HepG2 (cell line): ENCODE data around the gene ABCC5. TPM values are rescaled to one million over a fixed set of nuclear protein-coding genes. Genes with fewer than 3 reads are reported as not detected.
A peak's percentile ranks its signal among the peaks of the same experiment; 100 is the strongest.

ENCODE experiments used
- ESRRA ChIP-seq: sonication (generic); formaldehyde crosslinking; IDR thresholded peaks from 2 replicates; pipeline ENCODE4 v1.5.1; 2020; ENCODE audit warnings: mild to moderate bottlenecking, low read depth, missing genetic modification reagents
- FOXA3 ChIP-seq: IDR thresholded peaks from 2 replicates; pipeline ENCODE4 v1.6.1; 2016; ENCODE audit warnings: missing genetic modification reagents, missing compliant biosample characterization
- FOXO1 ChIP-seq: sonication (generic); formaldehyde crosslinking; IDR thresholded peaks from 2 replicates; pipeline ENCODE4 v1.4.0; 2020; ENCODE audit warnings: missing genetic modification reagents
- HMGXB4 ChIP-seq, 2 experiments: sonication (generic) in 1 of 2; formaldehyde crosslinking in 1 of 2; IDR thresholded peaks; 2 replicates each; pipeline versions ENCODE4 v1.4.0 to v1.6.1; 2018 to 2020; ENCODE audit warnings: missing genetic modification reagents in 2 of 2, borderline replicate concordance in 1 of 2, low read depth in 1 of 2, mild to moderate bottlenecking in 1 of 2, missing biosample characterization in 1 of 2
- KDM5B ChIP-seq: sonication (generic); formaldehyde crosslinking; IDR thresholded peaks from 2 replicates; pipeline ENCODE4 v1.4.0; 2020; ENCODE audit warnings: missing genetic modification reagents, mild to moderate bottlenecking, borderline replicate concordance
- PHF21A ChIP-seq: sonication (generic); formaldehyde crosslinking; IDR thresholded peaks from 2 replicates; pipeline ENCODE4 v1.5.0; 2020; ENCODE audit warnings: mild to moderate bottlenecking, missing genetic modification reagents
- POLR2AphosphoS2 ChIP-seq: IDR thresholded peaks from 2 replicates; pipeline ENCODE4 v1.6.1; 2011; ENCODE audit warnings: low read depth, low read length, improper control_type of control experiment
- RNF219 ChIP-seq: sonication (generic); formaldehyde crosslinking; IDR thresholded peaks from 2 replicates; pipeline ENCODE4 v1.5.0; 2020; ENCODE audit warnings: mild to moderate bottlenecking, missing genetic modification reagents
- SMC3 ChIP-seq: IDR thresholded peaks from 2 replicates; pipeline ENCODE4 v1.6.1; 2011; ENCODE audit warnings: low read length, improper control_type of control experiment
- THAP11 ChIP-seq: IDR thresholded peaks from 2 replicates; pipeline ENCODE4 v1.6.1; 2016; ENCODE audit warnings: missing biosample characterization, missing genetic modification reagents
- ZNF138 ChIP-seq: sonication (generic); formaldehyde crosslinking; IDR thresholded peaks from 2 replicates; pipeline ENCODE4 v1.5.0; 2020; ENCODE audit warnings: mild to moderate bottlenecking, low read depth, missing genetic modification reagents
- ZNF17 ChIP-seq: sonication (generic); formaldehyde crosslinking; IDR thresholded peaks from 2 replicates; pipeline ENCODE4 v1.5.0; 2020; ENCODE audit warnings: mild to moderate bottlenecking, missing genetic modification reagents
- ZNF205 ChIP-seq: IDR thresholded peaks from 2 replicates; pipeline ENCODE4 v1.6.1; 2018; ENCODE audit warnings: missing biosample characterization, missing genetic modification reagents
- ZNF484 ChIP-seq: sonication (generic); formaldehyde crosslinking; IDR thresholded peaks from 2 replicates; pipeline ENCODE4 v1.5.1; 2020; ENCODE audit warnings: mild to moderate bottlenecking, low read depth, missing genetic modification reagents, borderline replicate concordance
- ZNF530 ChIP-seq: sonication (generic); formaldehyde crosslinking; IDR thresholded peaks from 2 replicates; pipeline ENCODE4 v1.5.0; 2020; ENCODE audit warnings: low read depth, mild to moderate bottlenecking, missing genetic modification reagents
- ZNF569 ChIP-seq: sonication (generic); formaldehyde crosslinking; IDR thresholded peaks from 2 replicates; pipeline ENCODE4 v1.5.0; 2020; ENCODE audit warnings: mild to moderate bottlenecking, missing genetic modification reagents, moderate library complexity, borderline replicate concordance
- ZNF747 ChIP-seq: sonication (generic); formaldehyde crosslinking; IDR thresholded peaks from 2 replicates; pipeline ENCODE4 v1.8.1; 2023; ENCODE audit warnings: missing genetic modification reagents, mild to moderate bottlenecking, borderline replicate concordance
- ZNF768 ChIP-seq: sonication (generic); formaldehyde crosslinking; IDR thresholded peaks from 2 replicates; pipeline ENCODE4 v1.4.0; 2020; ENCODE audit warnings: missing genetic modification reagents
- ZNF770 ChIP-seq: sonication (generic); formaldehyde crosslinking; IDR thresholded peaks from 2 replicates; pipeline ENCODE4 v1.5.0; 2020; ENCODE audit warnings: mild to moderate bottlenecking, missing genetic modification reagents
- ZSCAN25 ChIP-seq: sonication (generic); formaldehyde crosslinking; IDR thresholded peaks from 2 replicates; pipeline ENCODE4 v1.8.0; 2022; ENCODE audit warnings: mild to moderate bottlenecking, missing genetic modification reagents
- ZSCAN5A ChIP-seq: sonication (generic); formaldehyde crosslinking; IDR thresholded peaks from 2 replicates; pipeline ENCODE4 v1.8.0; 2022; ENCODE audit warnings: mild to moderate bottlenecking, missing genetic modification reagents, borderline replicate concordance
- polyA plus RNA-seq, 8 experiments: library from polyadenylated mRNA; depleted of rRNA in 3 of 8; stranded (reverse) in 7 of 8; unstranded in 1 of 8; fragments of >200 nt; fragmentation: Illumina TruSeq in 4 of 8; extraction: Trizol in 4 of 8; gene quantifications; 2 replicates each; pipeline versions ENCODE4 v1.2.1 to v1.2.3, GENCODE V29; 2011 to 2016; ENCODE audit warnings: low read depth in 4 of 8, missing spikeins in 1 of 8, mixed read lengths in 1 of 8; ENCODE audit not compliant: insufficient read depth in 1 of 8
- total RNA-seq, 5 experiments: library from RNA; depleted of rRNA; stranded (reverse); fragments of >200 nt; fragmentation: Illumina TruSeq; extraction: Trizol; gene quantifications; 2 replicates each; pipeline ENCODE4 v1.2.3, GENCODE V29; 2016; ENCODE audit warnings: low read depth in 1 of 5

ABCC5 gene
- total and polyA plus RNA-seq, 2 of the 13 experiments (the other 11 are each of a cell fraction or from before 2014, with no cell fraction given) = 12.5 to 12.7 TPM

- TF ChIP-seq PHF21A (peak; percentile 64; the same call in 1 of the 2 replicates), ZNF138 (0 out of 2 replicates have a peak, but pooled peaks have one; percentile 40), FOXA3 (CRISPR knock-in tag) (no peak), ZNF768 (peak; percentile 44; the same call in 1 of the 2 replicates), SMC3 (no peak), POLR2AphosphoS2 (no peak), KDM5B (peak; percentile 86), FOXO1 (CRISPR knock-in tag) (no peak), ZNF569 (no peak), ZNF205 (CRISPR knock-in tag) (no peak), ZNF484 (no peak), ZSCAN25 (peak; percentile 72; the same call in 1 of the 2 replicates), ZSCAN5A (peak; percentile 23; the same call in 1 of the 2 replicates), ESRRA (CRISPR knock-in tag) (peak; percentile 51; the same call in 1 of the 2 replicates), HMGXB4 (CRISPR knock-in tag; IDR thresholded peaks at IDR 0.05; ENCODE audit: borderline replicate concordance in 1 of 2, low read depth in 1 of 2) (peak; percentile 81 to 96), THAP11 (CRISPR knock-in tag) (peak; percentile 99), ZNF770 (CRISPR knock-in tag) (no peak), ZNF530 (CRISPR knock-in tag) (no peak), ZNF17 (no peak), ZNF747 (CRISPR knock-in tag) (0 out of 2 replicates have a peak, but pooled peaks have one; percentile 14), RNF219 (CRISPR knock-in tag) (no peak)
These were observed at the start of gene ABCC5 (continued) for GRCh38 chr3:184017672-184018423.
